GM12878 (cell line): Measurements from ENCODE around the gene CCDC88C. TPM values are rescaled to one million over a fixed set of nuclear protein-coding genes. Genes with fewer than 3 reads are reported as not detected.

ENCODE experiments used
- ATAC-seq: fragments of 200-7000 bp; cut with Tn5 transposase; 3 replicates; pipeline ENCODE4 v1.9.1; 2020; ENCODE audit warnings: mild to moderate bottlenecking, moderate library complexity
- BruUV-seq: library from RNA; stranded (reverse); fragments of 400-500 nt; replicated peaks from 2 replicates; lab custom pipeline; 2021; lab: Mats Ljungman, UMichigan
- CTCF ChIA-PET: fragments of 300-600 bp; sonication (Branson Sonifier 250); formaldehyde crosslinking; extraction: SDS; loops from one replicate; lab custom pipeline; 2021; ENCODE audit warnings: inconsistent platforms; lab: Yijun Ruan, JAX
- POLR2A ChIA-PET: fragments of 350-600 bp; formaldehyde crosslinking; extraction: SDS; loops from one replicate; lab custom pipeline; 2021; ENCODE audit warnings: inconsistent platforms; lab: Charles Lee
- RAD21 ChIA-PET: fragments of 300-600 bp; sonication (Branson Sonifier 250); formaldehyde crosslinking; loops from one replicate; lab custom pipeline; 2023; ENCODE audit warnings: antibody characterized with exemption; ENCODE audit not compliant: unreplicated experiment; lab: Charles Lee
- SMC1A ChIA-PET: fragments of 300-600 bp; sonication (Branson Sonifier 250); formaldehyde crosslinking; loops from one replicate; lab custom pipeline; 2023; ENCODE audit not compliant: unreplicated experiment, uncharacterized antibody; lab: Charles Lee
- DNase-seq: peaks from one replicate; pipeline ENCODE4 v3.0.0-alpha.2; 2011; ENCODE audit warnings: low read depth, low spot score
- FAIRE-seq: peaks from 3 replicates; lab custom pipeline; 2011; peaks lifted over from hg19 to GRCh38; lab: Jason Lieb, UNC
- H2AFZ ChIP-seq: 2 replicates; pipeline ENCODE4 v1.6.0; 2011; ENCODE audit warnings: low read depth, low read length, control low read depth; ENCODE audit not compliant: control insufficient read depth
- H3K27ac ChIP-seq: 2 replicates; pipeline ENCODE4 v1.5.1; 2011; ENCODE audit warnings: control low read depth; ENCODE audit not compliant: control insufficient read depth, insufficient read depth
- H3K27me3 ChIP-seq, 2 experiments: replicated peaks in 1 of 2; 2 replicates each; pipeline versions ENCODE4 v1.6.0 to v1.6.1; 2011; ENCODE audit warnings: low read length in 1 of 2; ENCODE audit not compliant: control insufficient read depth in 2 of 2, insufficient read depth in 2 of 2
- H3K36me3 ChIP-seq, 2 experiments: 2 replicates each; pipeline ENCODE4 v1.5.1; 2011; ENCODE audit warnings: low read length in 1 of 2; ENCODE audit not compliant: control insufficient read depth in 2 of 2, insufficient read depth in 2 of 2
- H3K4me1 ChIP-seq: 2 replicates; pipeline ENCODE4 v1.6.1; 2011; ENCODE audit warnings: mild to moderate bottlenecking, low read length, moderate library complexity, mixed read lengths; ENCODE audit not compliant: control insufficient read depth, insufficient read depth
- H3K4me2 ChIP-seq: 2 replicates; pipeline ENCODE4 v1.6.0; 2011; ENCODE audit warnings: control low read depth; ENCODE audit not compliant: control insufficient read depth, insufficient read depth
- H3K4me3 ChIP-seq: fragments of 200-600 bp; sonication (generic); 2 replicates; pipeline ENCODE4 v1.5.1; 2016
- H3K79me2 ChIP-seq: 2 replicates; pipeline ENCODE4 v1.6.0; 2011; ENCODE audit warnings: low read length; ENCODE audit not compliant: control insufficient read depth, insufficient read depth
- H3K9ac ChIP-seq: 2 replicates; pipeline ENCODE4 v1.8.0; 2011; ENCODE audit warnings: low read length, control low read depth, mixed read lengths; ENCODE audit not compliant: control insufficient read depth, insufficient read depth
- H3K9me3 ChIP-seq: replicated peaks from 3 replicates; pipeline ENCODE4 v1.5.1; 2011; ENCODE audit warnings: mild to moderate bottlenecking, low read length; ENCODE audit not compliant: control insufficient read depth, insufficient read depth
- H4K20me1 ChIP-seq: 2 replicates; pipeline ENCODE4 v1.6.0; 2011; ENCODE audit not compliant: control insufficient read depth, insufficient read depth
- ASH2L ChIP-seq: fragments of 300-600, 200-600 bp; sonication (generic); IDR thresholded peaks from 2 replicates; pipeline ENCODE4 v1.6.1; 2017; ENCODE audit warnings: low read depth, mild to moderate bottlenecking, borderline replicate concordance
- ATF2 ChIP-seq: IDR thresholded peaks from 2 replicates; pipeline ENCODE4 v1.6.1; 2012; ENCODE audit warnings: low read length, inconsistent platforms
- CHD1 ChIP-seq: IDR thresholded peaks from 2 replicates; pipeline ENCODE4 v1.6.1; 2012; ENCODE audit warnings: low read depth, low read length, improper control_type of control experiment
- DPF2 ChIP-seq: fragments of 450-650 bp; IDR thresholded peaks from 2 replicates; pipeline ENCODE4 v1.6.1; 2017; ENCODE audit warnings: mild to moderate bottlenecking
- EED ChIP-seq: sonication (generic); IDR thresholded peaks from 2 replicates; pipeline ENCODE4 v1.6.1; 2016; ENCODE audit warnings: antibody characterized with exemption, low read depth
- ETV6 ChIP-seq, 2 experiments: fragments of 450-650 bp in 1 of 2; IDR thresholded peaks in 1 of 2; conservative IDR thresholded peaks in 1 of 2; 2 replicates each; pipeline ENCODE4 v1.6.1; 2014; ENCODE audit warnings: antibody characterized with exemption in 1 of 2, borderline replicate concordance in 1 of 2, low read depth in 1 of 2, mild to moderate bottlenecking in 1 of 2, moderate library complexity in 1 of 2
- FOXK2 ChIP-seq: fragments of 450-650 bp; IDR thresholded peaks from 2 replicates; pipeline ENCODE4 v1.6.1; 2017; ENCODE audit warnings: mild to moderate bottlenecking, moderate library complexity
- HDGF ChIP-seq: fragments of 450-650 bp; IDR thresholded peaks from 2 replicates; pipeline ENCODE4 v1.6.1; 2016; ENCODE audit warnings: antibody characterized with exemption
- IKZF1 ChIP-seq: fragments of 450-650 bp; conservative IDR thresholded peaks from 2 replicates; pipeline ENCODE4 v1.6.1; 2017; ENCODE audit warnings: antibody characterized with exemption, mild to moderate bottlenecking
- LARP7 ChIP-seq: fragments of 450-650 bp; IDR thresholded peaks from 2 replicates; pipeline ENCODE4 v1.6.1; 2017; ENCODE audit warnings: mild to moderate bottlenecking
- MLLT1 ChIP-seq: fragments of 450-650 bp; IDR thresholded peaks from 2 replicates; pipeline ENCODE4 v1.6.1; 2016; ENCODE audit warnings: mild to moderate bottlenecking
- MTA2 ChIP-seq: fragments of 450-650 bp; IDR thresholded peaks from 2 replicates; pipeline ENCODE4 v1.6.1; 2016; ENCODE audit warnings: low read depth, mild to moderate bottlenecking, moderate library complexity
- NBN ChIP-seq: fragments of 450-650 bp; IDR thresholded peaks from 2 replicates; pipeline ENCODE4 v1.6.1; 2016
- NFIC ChIP-seq: IDR thresholded peaks from 2 replicates; pipeline ENCODE4 v1.6.1; 2012; ENCODE audit warnings: low read depth, mild to moderate bottlenecking, inconsistent platforms, low read length, moderate library complexity
- NKRF ChIP-seq: fragments of 450-650 bp; conservative IDR thresholded peaks from 2 replicates; pipeline ENCODE4 v1.6.1; 2017; ENCODE audit warnings: mild to moderate bottlenecking, moderate library complexity
- POLR2AphosphoS2 ChIP-seq: IDR thresholded peaks from 2 replicates; pipeline ENCODE4 v1.6.1; 2011; ENCODE audit warnings: low read depth, mild to moderate bottlenecking, low read length, improper control_type of control experiment, moderate library complexity
- RFX5 ChIP-seq: IDR thresholded peaks from 2 replicates; pipeline ENCODE4 v1.6.1; 2011; ENCODE audit warnings: low read depth, low read length, improper control_type of control experiment
- SPI1 ChIP-seq: IDR thresholded peaks from 2 replicates; pipeline ENCODE4 v1.6.1; 2011; ENCODE audit warnings: low read depth, mild to moderate bottlenecking, low read length, moderate library complexity, borderline replicate concordance; ENCODE audit not compliant: insufficient read depth
- SRF ChIP-seq, 2 experiments: IDR thresholded peaks; 2 replicates each; pipeline ENCODE4 v1.6.1; 2011; ENCODE audit warnings: low read depth in 2 of 2, low read length in 2 of 2, mild to moderate bottlenecking in 1 of 2, moderate library complexity in 1 of 2
- TARDBP ChIP-seq: IDR thresholded peaks from 2 replicates; pipeline ENCODE4 v1.6.1; 2016; ENCODE audit warnings: borderline replicate concordance
- YY1 ChIP-seq: IDR thresholded peaks from 2 replicates; pipeline ENCODE4 v1.6.1; 2011; ENCODE audit warnings: low read depth, mild to moderate bottlenecking, low read length
- ZBED1 ChIP-seq: IDR thresholded peaks from 2 replicates; pipeline ENCODE4 v1.6.1; 2016; ENCODE audit warnings: borderline replicate concordance
- whole genome bisulfite sequencing: methylation state at CpG from one replicate; pipeline ENCODE4 v1.1.6; 2016; ENCODE audit warnings: low lambda C conversion rate; ENCODE audit not compliant: insufficient replicate concordance, insufficient coverage; ENCODE audit errors: missing lambda C conversion rate; 5-methylcytosine and 5-hydroxymethylcytosine counted together
- in situ Hi-C: fragments of 300-500 bp; cut with MboI; formaldehyde crosslinking; loops from 9 replicates; pipeline ENCODE4 v1.14.3; 2018; ENCODE audit warnings: mixed read lengths
- intact Hi-C: fragments of 100-400 bp; cut with micrococcal nuclease; formaldehyde crosslinking; loops from one replicate; pipeline ENCODE4 v1.14.2; 2022; ENCODE audit not compliant: unreplicated experiment
- polyA plus RNA-seq, 11 experiments: library from polyadenylated mRNA; depleted of rRNA in 4 of 11; unstranded in 6 of 11; stranded (reverse) in 5 of 11; fragments of >200 nt; fragmentation: Nextera tagmentation in 4 of 11; fragmentation: Illumina TruSeq in 1 of 11; extraction: Ambion mirVana in 4 of 11; extraction: Trizol in 1 of 11; gene quantifications; 1 replicate in 1 of 11; 2 replicates in 10 of 11; pipeline versions ENCODE4 v1.2.1 to v1.2.3, GENCODE V29; 2011 to 2016; ENCODE audit warnings: inconsistent platforms in 2 of 11, missing spikeins in 2 of 11, low read depth in 1 of 11
- total RNA-seq, 4 experiments: library from RNA; depleted of rRNA in 3 of 4; stranded (reverse); fragments of >200 nt in 3 of 4; fragmentation: Illumina TruSeq in 1 of 4; extraction: Trizol in 1 of 4; gene quantifications; 2 replicates each; pipeline versions ENCODE4 v1.2.1 to v1.2.3, GENCODE V29; 2013 to 2021

Gene CCDC88C
- total and polyA plus RNA-seq, 10 of the 15 experiments (the other 5 are each of a cell fraction or from before 2014, with no cell fraction given): 4.0 to 79.6 (median 36.6) TPM

GRCh38 chr14:91241863-91242262 lies 175.8 kb downstream of the CCDC88C start:
- SMC1A ChIA-PET: interaction anchor here (0.8 to 9.8 kb wide), 12 partner anchors 8 to 127 kb away, joined by 3 to 142 read pairs (median 4); partner anchors contain the start of gene DGLUCY
- H3K79me2 ChIP-seq: peaks cover 17% of the 10 kb centered on the region
- peaks cover 39% of the 10 kb centered on the region for H3K4me1 ChIP-seq
- peak overlapping the region; percentile 55 for H3K4me3 ChIP-seq
- H3K4me2 ChIP-seq: peak overlapping the region; percentile 86
- BruUV-seq: no TSS peak
- no peaks in the 10 kb centered on the region; a peak in 1 of 4 replicates for H3K36me3 ChIP-seq
- peak overlapping the region; percentile 14; the same call in 1 of the 2 replicates for H3K9ac ChIP-seq
- WGBS: under 1% methylated on average over 7 of the region's 7 CpGs
- no peak for FAIRE-seq
- H4K20me1 ChIP-seq: no peaks in the 10 kb centered on the region
- no peaks in the 10 kb centered on the region for H3K9me3 ChIP-seq
- in situ Hi-C loops: no loop called here
- peak; percentile 73 for ATAC-seq
- H2AFZ ChIP-seq: peak overlapping the region; percentile 3; the same call in 1 of the 2 replicates
- RAD21 ChIA-PET: interaction anchor here (1.7 to 5.2 kb wide), 8 partner anchors 9 to 336 kb away, joined by 4 to 90 read pairs (median 7); no protein-coding TSS in a partner anchor
- intact Hi-C loops: loop anchor here (5.0 kb wide), 1 partner anchor 175 kb away; the partner anchor contains the start of gene CCDC88C
- POLR2A ChIA-PET: interaction anchor here (3.2 to 5.9 kb wide), 2 partner anchors 13 to 127 kb away, joined by 10 to 108 read pairs; no protein-coding TSS in a partner anchor
- no peaks in the 10 kb centered on the region for H3K27me3 ChIP-seq
- H3K27ac ChIP-seq: peak overlapping the region; percentile 63
- DNase-seq: peak; percentile 77
- CTCF ChIA-PET: interaction anchor here (1.0 to 6.5 kb wide), 7 partner anchors 11 to 119 kb away, joined by 3 to 59 read pairs (median 5); no protein-coding TSS in a partner anchor
- no peak for TF ChIP-seq RFX5
- peak; percentile 74; the same call in 1 of the 2 replicates for TF ChIP-seq MLLT1
- peak in 1 of 2 experiments; percentile 97; a peak in 2 of 4 replicates for TF ChIP-seq ETV6 (conservative IDR thresholded peaks at IDR 0.05 in 1 of 2, IDR thresholded peaks at IDR 0.05 in 1 of 2; ENCODE audit: borderline replicate concordance in 1 of 2, low read depth in 1 of 2)
- TF ChIP-seq HDGF: no peak
- TF ChIP-seq TARDBP: no peak
- no peak for TF ChIP-seq LARP7
- peak; percentile 92 for TF ChIP-seq DPF2
- no peak for TF ChIP-seq ASH2L
- TF ChIP-seq FOXK2: no peak
- 0 out of 2 replicates have a peak, but pooled peaks have one; percentile 18 for TF ChIP-seq ATF2
- peak; percentile 84 for TF ChIP-seq MTA2
- peak; percentile 97 for TF ChIP-seq SPI1
- peak; percentile 99 for TF ChIP-seq EED
- TF ChIP-seq POLR2AphosphoS2: no peak
- no peak for TF ChIP-seq NKRF
- peak; percentile 95 for TF ChIP-seq NBN
- TF ChIP-seq CHD1: 0 out of 2 replicates have a peak, but pooled peaks have one; percentile 81
- no peak for TF ChIP-seq SRF (IDR thresholded peaks at IDR 0.05; ENCODE audit: low read depth in 2 of 2, low read length in 2 of 2)
- no peak for TF ChIP-seq YY1
- peak; percentile 99 for TF ChIP-seq IKZF1
- TF ChIP-seq ZBED1: peak; percentile 37; the same call in 1 of the 2 replicates
- peak; percentile 79 for TF ChIP-seq NFIC
